GM18870 (cell line): Measurements from ENCODE around the gene ACOD1.

Source experiments
- ATAC-seq: cut with Tn5 transposase; IDR thresholded peaks from one replicate; pipeline ENCODE4 v1.9.1; 2021; ENCODE audit warnings: moderate library complexity; ENCODE audit not compliant: unreplicated experiment

The ACOD1 gene

GRCh38 chr13:76983676-76984075, 35.4 kb downstream of the ACOD1 start:
- no peak for ATAC-seq

- ATAC-seq: peak; percentile 45
Measured at GRCh38 chr13:76991432-76991795, 43.1 kb downstream of the ACOD1 start.

- ATAC-seq: peak; percentile 92
Measured at GRCh38 chr13:76991796-76992547, 43.7 kb downstream of the ACOD1 start, which contains the start of gene CLN5. Gene CLN5, plus strand, starts transcription at chr13:76992081. Its CDS starts 18 bp downstream, at chr13:76992099.

- peak; percentile 19 for ATAC-seq
Measured at GRCh38 chr13:76992548-76993001, 44.3 kb downstream of the ACOD1 start.

DNA sequence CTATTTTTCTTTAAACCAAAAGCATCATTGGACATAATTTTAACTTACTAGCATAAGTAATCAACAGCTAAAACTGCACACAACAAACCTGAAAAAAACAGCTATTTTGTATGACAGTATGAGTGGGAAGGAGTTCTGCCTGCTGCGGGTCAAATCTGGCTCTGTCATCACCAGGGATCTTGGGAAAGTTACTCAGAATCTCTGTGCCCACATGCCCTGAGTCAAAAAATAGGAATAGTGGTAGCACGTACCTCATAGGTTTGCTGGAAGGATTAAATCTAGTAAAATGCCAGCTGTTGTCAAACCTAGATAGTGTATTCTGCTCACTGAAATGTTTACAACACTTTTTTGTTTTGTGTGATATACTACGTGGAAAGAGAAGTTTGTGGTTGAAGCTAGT, 44.7 kb downstream of the ACOD1 start:
- no peak for ATAC-seq

DNA sequence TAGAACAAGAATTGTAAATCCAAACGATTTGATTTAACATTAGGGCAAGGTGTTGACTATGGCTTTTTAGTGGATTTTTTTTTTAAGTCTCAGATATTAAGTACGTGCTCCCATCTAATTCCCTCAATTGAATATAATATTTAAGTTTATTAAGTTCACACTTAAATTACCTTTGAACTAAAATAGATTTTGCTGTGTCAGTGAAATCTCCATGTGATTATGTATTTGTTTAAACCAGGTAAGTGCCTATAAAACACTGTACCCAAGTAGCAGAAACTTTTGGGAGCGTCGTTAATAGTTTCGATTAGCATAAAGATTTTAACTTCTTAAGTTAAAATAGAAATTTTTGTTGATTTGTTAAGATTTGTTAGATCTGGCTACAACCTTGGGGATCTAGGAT, 45.2 kb downstream of the ACOD1 start:
- ATAC-seq: no peak

- ATAC-seq: no peak
Measured at GRCh38 chr13:76994281-76994680, 46.0 kb downstream of the ACOD1 start.

DNA sequence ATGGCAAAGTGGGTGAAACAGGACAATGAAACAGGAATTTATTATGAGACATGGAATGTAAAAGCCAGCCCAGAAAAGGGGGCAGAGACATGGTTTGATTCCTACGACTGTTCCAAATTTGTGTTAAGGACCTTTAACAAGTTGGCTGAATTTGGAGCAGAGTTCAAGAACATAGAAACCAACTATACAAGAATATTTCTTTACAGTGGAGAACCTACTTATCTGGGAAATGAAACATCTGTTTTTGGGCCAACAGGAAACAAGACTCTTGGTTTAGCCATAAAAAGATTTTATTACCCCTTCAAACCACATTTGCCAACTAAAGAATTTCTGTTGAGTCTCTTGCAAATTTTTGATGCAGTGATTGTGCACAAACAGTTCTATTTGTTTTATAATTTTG, 52.2 kb downstream of the ACOD1 start:
- no peak for ATAC-seq

DNA sequence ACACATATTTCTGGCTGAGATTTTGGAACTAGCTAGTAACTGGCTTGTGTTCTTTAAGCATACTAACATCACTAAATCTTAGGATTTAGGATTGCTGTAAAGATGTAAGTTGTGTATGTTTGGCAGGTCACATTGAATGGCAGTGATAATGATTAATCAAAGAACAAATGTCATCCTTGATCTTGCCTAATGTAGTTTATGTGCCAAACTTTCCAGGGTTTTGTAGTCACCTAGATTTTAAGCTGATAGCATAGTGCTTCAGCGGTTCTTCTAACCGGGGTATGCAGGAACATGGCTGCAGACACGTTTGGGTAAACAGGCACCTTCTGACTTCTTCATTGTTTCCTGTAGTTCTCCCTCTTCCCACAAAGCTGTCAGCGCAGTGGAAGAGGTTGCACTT, 53.2 kb downstream of the ACOD1 start:
- no peak for ATAC-seq

DNA sequence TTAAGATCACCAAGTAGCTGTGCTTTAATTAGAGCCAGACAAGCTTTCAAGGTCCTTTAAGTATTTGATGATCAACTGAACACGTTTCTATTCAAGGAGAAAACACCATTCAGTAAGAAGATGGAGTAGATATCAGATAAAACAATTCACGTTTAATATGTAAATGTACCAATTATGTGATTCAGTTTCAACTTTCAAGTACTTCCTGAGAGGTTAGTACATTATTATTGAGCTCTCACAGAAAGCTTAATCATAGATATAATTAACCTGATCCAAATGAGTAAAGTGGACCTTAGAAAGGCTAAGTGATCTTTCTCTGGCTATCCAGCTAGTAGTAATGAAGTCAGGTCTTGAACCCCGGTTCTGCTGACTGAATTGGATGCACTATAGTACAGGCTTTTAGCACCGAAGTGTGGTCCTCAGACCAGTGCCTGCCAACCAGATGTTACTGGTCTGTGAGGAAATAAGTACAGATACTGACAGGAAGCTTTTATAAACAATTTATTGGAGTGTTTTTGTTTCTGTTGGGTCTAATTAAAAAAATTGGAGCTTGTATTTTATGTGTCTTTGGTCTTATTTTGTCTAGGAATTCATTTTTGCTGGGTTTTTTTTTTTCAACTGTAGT, 53.8 kb downstream of the ACOD1 start:
- ATAC-seq: no peak

GRCh38 chr13:77002590-77003190, 54.4 kb downstream of the ACOD1 start:
- no peak for ATAC-seq
